Measurements from ENCODE around the gene EPS8L3. TPM values are rescaled to one million over a fixed set of nuclear protein-coding genes. Genes with fewer than 3 reads are reported as not detected.

Gene EPS8L3
- total and polyA plus RNA-seq, 3 donors (not counting 1 experiment from before 2014, with no cell fraction given), result not detected

Other genes starting within 250 kb of the EPS8L3 start
- gene GPR61, start 224.1 kb downstream of the EPS8L3 start, total RNA-seq, result under 1 TPM in 1 of 2 donors, not detected in 1; under 0.01 TPM
- gene GPR61, start 224.1 kb downstream of the EPS8L3 start, polyA plus RNA-seq, result not detected
- gene GNAI3, start 215.3 kb downstream of the EPS8L3 start, total RNA-seq, result 10 to 100 TPM; 12.0 to 15.5 TPM
- gene GNAI3, start 215.3 kb downstream of the EPS8L3 start, polyA plus RNA-seq, result 8.2 TPM
- not detected for gene GNAT2, start 144.3 kb downstream of the EPS8L3 start, total RNA-seq
- gene GNAT2, start 144.3 kb downstream of the EPS8L3 start, polyA plus RNA-seq, result 0.20 TPM
- 10 to 100 TPM; 29.7 to 45.2 TPM for gene AMPD2, start 144.1 kb downstream of the EPS8L3 start, total RNA-seq
- 28.3 TPM for gene AMPD2, start 144.1 kb downstream of the EPS8L3 start, polyA plus RNA-seq
- gene GSTM4, start 107.8 kb downstream of the EPS8L3 start, total RNA-seq, result 1 to 10 TPM; 5.0 to 5.8 TPM
- 1.4 TPM for gene GSTM4, start 107.8 kb downstream of the EPS8L3 start, polyA plus RNA-seq
- 1 to 10 TPM; 2.9 to 6.7 TPM for gene GSTM2, start 95.9 kb downstream of the EPS8L3 start, total RNA-seq
- 1.6 TPM for gene GSTM2, start 95.9 kb downstream of the EPS8L3 start, polyA plus RNA-seq
- 1 to 10 TPM in 1 of 2 donors, not detected in 1; 8.2 TPM for gene GSTM1, start 76.1 kb downstream of the EPS8L3 start, total RNA-seq
- not detected for gene GSTM1, start 76.1 kb downstream of the EPS8L3 start, polyA plus RNA-seq
- not detected for gene GSTM5, start 51.7 kb downstream of the EPS8L3 start, total RNA-seq
- gene GSTM5, start 51.7 kb downstream of the EPS8L3 start, polyA plus RNA-seq, result not detected
- gene GSTM3, start 22.9 kb downstream of the EPS8L3 start, total RNA-seq, result 10 to 100 TPM; 17.5 to 20.7 TPM
- 5.4 TPM for gene GSTM3, start 22.9 kb downstream of the EPS8L3 start, polyA plus RNA-seq
- 10 to 100 TPM in 1 of 2 donors, 1 to 10 TPM in 1; 5.6 to 29.5 TPM for gene CSF1, start 146.9 kb upstream of the EPS8L3 start, total RNA-seq
- 9.9 TPM for gene CSF1, start 146.9 kb upstream of the EPS8L3 start, polyA plus RNA-seq
- gene AHCYL1, start 220.8 kb upstream of the EPS8L3 start, total RNA-seq, result 10 to 100 TPM; 71.2 to 72.2 TPM
- 64.7 TPM for gene AHCYL1, start 220.8 kb upstream of the EPS8L3 start, polyA plus RNA-seq